H1 (cell line): ENCODE results near the gene FBXO28. TPM values are rescaled to one million over a fixed set of nuclear protein-coding genes. Genes with fewer than 3 reads are reported as not detected.

Source experiments
- CTCF ChIA-PET: fragments of 300-600 bp; sonication (Branson Sonifier 250); formaldehyde crosslinking; loops from one replicate; lab custom pipeline; 2021; ENCODE audit not compliant: partially characterized antibody; lab: Charles Lee
- POLR2A ChIA-PET: fragments of 300-600 bp; sonication (Branson Sonifier 250); formaldehyde crosslinking; loops from one replicate; lab custom pipeline; 2021; ENCODE audit warnings: inconsistent platforms; ENCODE audit not compliant: partially characterized antibody; lab: Charles Lee
- DNase-seq, 2 experiments: peaks; one replicate each; pipeline versions ENCODE4 v3.0.0 to v3.0.0-alpha.2; 2010 to 2022; ENCODE audit warnings: low spot score in 2 of 2, low read depth in 1 of 2, mixed read lengths in 1 of 2
- FAIRE-seq: peaks from 2 replicates; lab custom pipeline; 2011; peaks lifted over from hg19 to GRCh38; lab: Jason Lieb, UNC
- H2AFZ ChIP-seq: 2 replicates; pipeline ENCODE4 v1.8.1; 2012; ENCODE audit warnings: low read length, inconsistent platforms
- H2AK5ac ChIP-seq: 2 replicates; pipeline ENCODE4 v1.6.1; 2013; ENCODE audit warnings: low read depth, low read length
- H2BK120ac ChIP-seq: replicated peaks from 2 replicates; pipeline ENCODE3; 2013; ENCODE audit warnings: low read depth, low read length, inconsistent platforms
- H2BK12ac ChIP-seq: 2 replicates; pipeline ENCODE4 v1.6.1; 2013; ENCODE audit warnings: low read depth, low read length
- H2BK15ac ChIP-seq: 2 replicates; pipeline ENCODE4 v1.6.1; 2013; ENCODE audit warnings: low read length
- H2BK20ac ChIP-seq: 2 replicates; pipeline ENCODE4 v1.6.1; 2013; ENCODE audit warnings: low read length
- H2BK5ac ChIP-seq: 2 replicates; pipeline ENCODE4 v1.6.1; 2013; ENCODE audit warnings: low read depth, low read length
- H3K14ac ChIP-seq: 2 replicates; pipeline ENCODE4 v1.6.1; 2013; ENCODE audit warnings: inconsistent platforms; ENCODE audit not compliant: insufficient read length
- H3K18ac ChIP-seq: 2 replicates; pipeline ENCODE4 v1.6.1; 2013; ENCODE audit warnings: low read length; ENCODE audit errors: extremely low read depth
- H3K23ac ChIP-seq: 2 replicates; pipeline ENCODE4 v1.6.1; 2013; ENCODE audit warnings: inconsistent platforms; ENCODE audit not compliant: insufficient read length
- H3K23me2 ChIP-seq: 2 replicates; pipeline ENCODE4 v1.6.1; 2013; ENCODE audit warnings: low read depth, low read length
- H3K27ac ChIP-seq: 2 replicates; pipeline ENCODE4 v1.6.1; 2011; ENCODE audit warnings: low read depth, low read length, inconsistent platforms
- H3K27me3 ChIP-seq, 4 experiments: replicated peaks in 1 of 4; 1 replicate in 1 of 4; 2 replicates in 3 of 4; pipeline versions ENCODE4 v1.6.1 to v1.8.1; 2011 to 2013; ENCODE audit warnings: low read length in 3 of 4, mild to moderate bottlenecking in 3 of 4, inconsistent platforms in 2 of 4, mixed read lengths in 2 of 4, moderate library complexity in 1 of 4; ENCODE audit not compliant: control insufficient read depth in 3 of 4, insufficient read depth in 3 of 4; ENCODE audit errors: extremely low read depth in 1 of 4
- H3K36me3 ChIP-seq, 4 experiments: 2 replicates each; pipeline versions ENCODE4 v1.6.1 to v1.8.1; 2011 to 2013; ENCODE audit warnings: mild to moderate bottlenecking in 4 of 4, low read length in 3 of 4, moderate library complexity in 2 of 4, control low read depth in 1 of 4, inconsistent platforms in 1 of 4; ENCODE audit not compliant: insufficient read depth in 4 of 4, control insufficient read depth in 2 of 4
- H3K4ac ChIP-seq: replicated peaks from 2 replicates; pipeline ENCODE3; 2013; ENCODE audit warnings: low read length, low read depth, mixed read lengths, inconsistent platforms; ENCODE audit not compliant: insufficient read length
- H3K4me1 ChIP-seq, 4 experiments: replicated peaks in 1 of 4; 1 replicate in 1 of 4; 2 replicates in 3 of 4; pipeline versions ENCODE4 v1.6.1 to v1.8.1; 2011 to 2013; ENCODE audit warnings: low read length in 3 of 4, inconsistent platforms in 2 of 4, mixed read lengths in 1 of 4; ENCODE audit not compliant: insufficient read depth in 4 of 4, control insufficient read depth in 3 of 4
- H3K4me2 ChIP-seq, 2 experiments: 2 replicates each; pipeline versions ENCODE4 v1.6.1 to v1.8.1; 2011 to 2013; ENCODE audit warnings: low read depth in 2 of 2, low read length in 2 of 2, control low read depth in 1 of 2, inconsistent platforms in 1 of 2, mild to moderate bottlenecking in 1 of 2; ENCODE audit not compliant: insufficient read depth in 1 of 2
- H3K4me3 ChIP-seq, 4 experiments: fragments of 200-600, 300-600 bp in 1 of 4; sonication (generic), shearing (Covaris generic), sonication (Bioruptor Twin) in 1 of 4; 2 replicates each; pipeline versions ENCODE4 v1.5.1 to v1.8.1; 2011 to 2016; ENCODE audit warnings: low read length in 4 of 4, low read depth in 3 of 4, control low read depth in 2 of 4, inconsistent platforms in 2 of 4, mild to moderate bottlenecking in 2 of 4, mixed read lengths in 1 of 4, moderate library complexity in 1 of 4; ENCODE audit not compliant: insufficient read depth in 2 of 4; ENCODE audit errors: extremely low read depth in 1 of 4
- H3K56ac ChIP-seq: replicated peaks from 2 replicates; pipeline ENCODE3; 2013; ENCODE audit warnings: low read depth, mild to moderate bottlenecking, mixed read lengths, low read length, inconsistent platforms; ENCODE audit not compliant: insufficient read length
- H3K79me1 ChIP-seq: 2 replicates; pipeline ENCODE4 v1.6.1; 2013; ENCODE audit warnings: low read depth, low read length, control low read depth
- H3K79me2 ChIP-seq, 2 experiments: 2 replicates each; pipeline versions ENCODE4 v1.6.1 to v1.8.1; 2012 to 2013; ENCODE audit warnings: low read length in 2 of 2, mild to moderate bottlenecking in 2 of 2, inconsistent platforms in 1 of 2; ENCODE audit not compliant: insufficient read depth in 2 of 2, control insufficient read depth in 1 of 2
- H3K9ac ChIP-seq, 4 experiments: replicated peaks in 1 of 4; 1 replicate in 1 of 4; 2 replicates in 3 of 4; pipeline versions ENCODE4 v1.6.1 to v1.8.1; 2011 to 2013; ENCODE audit warnings: low read depth in 3 of 4, low read length in 3 of 4, control low read depth in 2 of 4, mild to moderate bottlenecking in 2 of 4, moderate library complexity in 2 of 4, inconsistent platforms in 1 of 4; ENCODE audit errors: extremely low read depth in 1 of 4
- H3K9me3 ChIP-seq, 2 experiments: 2 replicates each; pipeline versions ENCODE4 v1.6.1 to v1.8.1; 2012 to 2013; ENCODE audit warnings: mild to moderate bottlenecking in 2 of 2, moderate library complexity in 2 of 2, control low read depth in 1 of 2, inconsistent platforms in 1 of 2, low read depth in 1 of 2, low read length in 1 of 2, mixed read lengths in 1 of 2; ENCODE audit not compliant: insufficient read depth in 2 of 2
- H4K20me1 ChIP-seq, 2 experiments: replicated peaks in 1 of 2; 2 replicates each; pipeline versions ENCODE3 to v1.8.1; 2011 to 2013; ENCODE audit warnings: inconsistent platforms in 2 of 2, low read length in 2 of 2, mild to moderate bottlenecking in 1 of 2; ENCODE audit not compliant: insufficient read depth in 2 of 2, control insufficient read depth in 1 of 2
- H4K5ac ChIP-seq: 2 replicates; pipeline ENCODE4 v1.6.1; 2013; ENCODE audit warnings: low read length, low read depth, mixed read lengths, inconsistent platforms; ENCODE audit not compliant: insufficient read length
- H4K8ac ChIP-seq: 2 replicates; pipeline ENCODE4 v1.8.0; 2013; ENCODE audit warnings: mild to moderate bottlenecking, moderate library complexity, low read length, inconsistent platforms; ENCODE audit not compliant: insufficient read depth; ENCODE audit errors: extremely low read depth
- H4K91ac ChIP-seq: replicated peaks from 2 replicates; pipeline ENCODE3; 2013; ENCODE audit warnings: low read length, mixed read lengths, inconsistent platforms; ENCODE audit not compliant: insufficient read length
- BACH1 ChIP-seq: IDR thresholded peaks from 2 replicates; pipeline ENCODE4 v1.6.1; 2012; ENCODE audit warnings: low read length, improper control_type of control experiment
- BCL11A ChIP-seq, 2 experiments: IDR thresholded peaks; one replicate each; pipeline ENCODE4 v1.6.1; 2011; ENCODE audit warnings: low read depth in 2 of 2, low read length in 2 of 2, mild to moderate bottlenecking in 2 of 2
- BRCA1 ChIP-seq: IDR thresholded peaks from 2 replicates; pipeline ENCODE4 v1.6.1; 2012; ENCODE audit warnings: low read depth, low read length, improper control_type of control experiment
- CBX5 ChIP-seq: fragments of 300-800, 300-1000 bp; sonication (generic); IDR thresholded peaks from 2 replicates; pipeline ENCODE4 v1.7.1; 2016; ENCODE audit warnings: antibody characterized with exemption, low read length, low read depth
- HDAC2 ChIP-seq, 2 experiments: fragments of 300-600 bp in 1 of 2; sonication (generic) in 1 of 2; IDR thresholded peaks; 2 replicates each; pipeline ENCODE4 v1.6.1; 2011 to 2012; ENCODE audit warnings: low read depth in 2 of 2, low read length in 2 of 2, mild to moderate bottlenecking in 2 of 2, moderate library complexity in 2 of 2, borderline replicate concordance in 1 of 2, inconsistent platforms in 1 of 2
- POLR2A ChIP-seq, 2 experiments: IDR thresholded peaks; 1 replicate in 1 of 2; 2 replicates in 1 of 2; pipeline ENCODE4 v1.6.1; 2011; ENCODE audit warnings: low read depth in 2 of 2, low read length in 2 of 2, mild to moderate bottlenecking in 2 of 2; ENCODE audit errors: control extremely low read depth in 1 of 2
- POLR2AphosphoS5 ChIP-seq: IDR thresholded peaks from 2 replicates; pipeline ENCODE4 v1.6.1; 2011; ENCODE audit warnings: low read depth, low read length
- RFX5 ChIP-seq: IDR thresholded peaks from 2 replicates; pipeline ENCODE4 v1.6.1; 2011; ENCODE audit warnings: low read depth, low read length, improper control_type of control experiment, borderline replicate concordance
- SIN3A ChIP-seq, 2 experiments: IDR thresholded peaks in 1 of 2; conservative IDR thresholded peaks in 1 of 2; 2 replicates each; pipeline ENCODE4 v1.6.1; 2011 to 2012; ENCODE audit warnings: low read length in 2 of 2, improper control_type of control experiment in 1 of 2, low read depth in 1 of 2, mild to moderate bottlenecking in 1 of 2
- SP4 ChIP-seq: IDR thresholded peaks from 2 replicates; pipeline ENCODE4 v1.6.1; 2012; ENCODE audit warnings: low read length, inconsistent platforms
- SRF ChIP-seq: IDR thresholded peaks from 2 replicates; pipeline ENCODE4 v1.6.1; 2011; ENCODE audit warnings: mild to moderate bottlenecking, low read depth, low read length, moderate library complexity
- TAF1 ChIP-seq: IDR thresholded peaks from 2 replicates; pipeline ENCODE4 v1.6.1; 2011; ENCODE audit warnings: mild to moderate bottlenecking, low read depth, low read length
- TEAD4 ChIP-seq: IDR thresholded peaks from 2 replicates; pipeline ENCODE4 v1.6.1; 2012; ENCODE audit warnings: low read depth, low read length, inconsistent platforms, mixed read lengths
- YY1 ChIP-seq: IDR thresholded peaks from 2 replicates; pipeline ENCODE4 v1.6.1; 2011; ENCODE audit warnings: low read depth, mild to moderate bottlenecking, low read length
- WGBS, 2 experiments: shearing (Covaris generic) in 1 of 2; methylation state at CpG; one replicate each; pipeline versions ENCODE4 v1.1.6 to v1.1.7; 2013 to 2015; ENCODE audit warnings: low lambda C conversion rate in 2 of 2, mixed read lengths in 2 of 2, inconsistent platforms in 1 of 2, low coverage in 1 of 2, missing lambda C conversion rate in 1 of 2; ENCODE audit not compliant: insufficient replicate concordance in 2 of 2, insufficient coverage in 1 of 2, insufficient read length in 1 of 2; ENCODE audit errors: extremely low coverage in 1 of 2, missing lambda C conversion rate in 1 of 2; 5-methylcytosine and 5-hydroxymethylcytosine counted together
- polyA plus RNA-seq, 7 experiments: library from polyadenylated mRNA; depleted of rRNA in 3 of 7; stranded (reverse) in 5 of 7; unstranded in 2 of 7; fragments of >200 nt in 5 of 7; fragments of 200-250 nt in 2 of 7; gene quantifications; 1 replicate in 5 of 7; 2 replicates in 1 of 7; 4 replicates in 1 of 7; pipeline versions ENCODE4 v1.2.1 to v1.2.3, GENCODE V29; 2011 to 2013; ENCODE audit warnings: missing spikeins in 2 of 7, mixed read lengths in 2 of 7
- total RNA-seq: library from RNA; stranded (reverse); fragmentation: NEBNext Ultra II Directional; extraction: Animal tissue kit (Norgen Biotek cat#: 25700); gene quantifications from 2 replicates; pipeline ENCODE4 v1.2.1, GENCODE V29; 2021

FBXO28 gene
- total and polyA plus RNA-seq, 2 of the 8 experiments (the other 6 are each of a cell fraction or from before 2014, with no cell fraction given): 10.3 to 42.5 TPM

- Histone ChIP-seq H3K14ac (no peak overlapping the region), H3K4ac (no peak overlapping the region), H4K91ac (no peak overlapping the region), H2AFZ (no peak overlapping the region), H3K9me3 (no peaks in the 10 kb centered on the region; a peak in 1 of 4 replicates), H3K4me2 (no peak overlapping the region), H2BK20ac (no peak overlapping the region), H3K79me1 (no peaks in the 10 kb centered on the region), H2AK5ac (no peak overlapping the region), H3K9ac (no peak overlapping the region), H2BK5ac (no peak overlapping the region), H3K4me3 (no peak overlapping the region), H3K4me1 (peaks cover 7 to 15% (median 11%) of the 10 kb centered on the region in 4 experiments), H3K23me2 (no peaks in the 10 kb centered on the region), H4K20me1 (no peaks in the 10 kb centered on the region), H2BK12ac (no peak overlapping the region), H2BK120ac (no peak overlapping the region), H3K36me3 (no peaks in the 10 kb centered on the region), H4K5ac (no peak overlapping the region), H2BK15ac (no peak overlapping the region), H4K8ac (no peak overlapping the region), H3K27ac (no peak overlapping the region), H3K23ac (no peak overlapping the region), H3K18ac (no peak overlapping the region), H3K79me2 (no peaks in the 10 kb centered on the region), H3K56ac (no peak overlapping the region), H3K27me3 (no peaks in the 10 kb centered on the region; a peak in 1 of 7 replicates)
- ChIA-PET POLR2A (no interaction called here), CTCF (interaction anchor here (1.0 kb wide), 1 partner anchor 19 kb away, joined by 3 read pairs; no protein-coding TSS in a partner anchor)
- 95% methylated on average over 4 of the region's 4 CpGs; no CpG with 5 or more reads in 1 of the 2 experiments for WGBS, 2 experiments
- DNase-seq (no peak), FAIRE-seq (no peak)
- TF ChIP-seq HDAC2 (IDR thresholded peaks at IDR 0.05; ENCODE audit: borderline replicate concordance in 1 of 2, low read depth in 2 of 2, low read length in 2 of 2): no peak
- no peak for TF ChIP-seq BACH1
- no peak for TF ChIP-seq TEAD4
- no peak for TF ChIP-seq BRCA1
- no peak for TF ChIP-seq RFX5
- no peak for TF ChIP-seq SIN3A (conservative IDR thresholded peaks at IDR 0.05 in 1 of 2, IDR thresholded peaks at IDR 0.05 in 1 of 2; ENCODE audit: low read depth in 1 of 2, low read length in 2 of 2)
- TF ChIP-seq YY1: no peak
- no peak for TF ChIP-seq SRF
- TF ChIP-seq CBX5: no peak
- no peak for TF ChIP-seq BCL11A (IDR thresholded peaks at IDR 0.05; ENCODE audit: low read depth in 2 of 2, low read length in 2 of 2)
- TF ChIP-seq SP4: no peak
- TF ChIP-seq POLR2A (IDR thresholded peaks at IDR 0.05; ENCODE audit: control extremely low read depth in 1 of 2, low read depth in 2 of 2, low read length in 2 of 2): no peak
- no peak for TF ChIP-seq POLR2AphosphoS5
- TF ChIP-seq TAF1: no peak
Measured at GRCh38 chr1:224211206-224211962, 97.5 kb downstream of the FBXO28 start.
